ENCODE data around the gene RNF31.

DNA sequence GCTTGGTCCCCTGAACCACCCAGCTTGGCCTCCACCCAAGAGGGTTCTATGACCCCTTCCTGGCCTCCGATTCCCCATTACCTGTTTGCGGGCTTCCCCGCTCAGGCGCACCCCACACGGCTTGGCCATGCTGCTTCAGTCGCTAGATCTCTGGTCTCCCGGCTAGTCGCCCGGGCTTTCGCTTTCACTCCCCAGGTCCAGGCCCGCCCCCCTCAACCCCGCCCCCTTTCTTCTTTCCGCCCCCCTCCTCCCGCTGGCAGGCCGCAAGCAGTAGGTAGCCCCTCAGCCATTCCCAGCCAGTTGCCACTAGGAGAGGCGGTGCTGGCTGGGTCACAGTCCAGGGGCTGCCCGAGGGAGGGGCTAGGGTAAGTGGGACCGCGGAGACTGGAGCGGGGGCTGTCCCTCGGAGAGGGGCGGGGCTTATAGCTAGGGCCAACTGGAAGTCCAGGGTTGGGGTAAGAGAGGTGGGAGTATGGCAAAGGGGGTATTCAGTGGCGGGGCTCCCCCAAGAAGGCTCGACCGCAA lies 783 bp upstream of the RNF31 start, which contains the start of gene PSME2:
- no peak for TF ChIP-seq EZH2 (IDR thresholded peaks at IDR 0.05; ENCODE audit: insufficient read depth, low read length)
- TF ChIP-seq, protein P1, sequence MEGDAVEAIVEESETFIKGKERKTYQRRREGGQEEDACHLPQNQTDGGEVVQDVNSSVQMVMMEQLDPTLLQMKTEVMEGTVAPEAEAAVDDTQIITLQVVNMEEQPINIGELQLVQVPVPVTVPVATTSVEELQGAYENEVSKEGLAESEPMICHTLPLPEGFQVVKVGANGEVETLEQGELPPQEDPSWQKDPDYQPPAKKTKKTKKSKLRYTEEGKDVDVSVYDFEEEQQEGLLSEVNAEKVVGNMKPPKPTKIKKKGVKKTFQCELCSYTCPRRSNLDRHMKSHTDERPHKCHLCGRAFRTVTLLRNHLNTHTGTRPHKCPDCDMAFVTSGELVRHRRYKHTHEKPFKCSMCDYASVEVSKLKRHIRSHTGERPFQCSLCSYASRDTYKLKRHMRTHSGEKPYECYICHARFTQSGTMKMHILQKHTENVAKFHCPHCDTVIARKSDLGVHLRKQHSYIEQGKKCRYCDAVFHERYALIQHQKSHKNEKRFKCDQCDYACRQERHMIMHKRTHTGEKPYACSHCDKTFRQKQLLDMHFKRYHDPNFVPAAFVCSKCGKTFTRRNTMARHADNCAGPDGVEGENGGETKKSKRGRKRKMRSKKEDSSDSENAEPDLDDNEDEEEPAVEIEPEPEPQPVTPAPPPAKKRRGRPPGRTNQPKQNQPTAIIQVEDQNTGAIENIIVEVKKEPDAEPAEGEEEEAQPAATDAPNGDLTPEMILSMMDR (IDR thresholded peaks at IDR 0.05; ENCODE audit: insufficient read depth, low read depth, low read length): no peak
